ENCODE results near the gene AMH. TPM values are rescaled to one million over a fixed set of nuclear protein-coding genes. Genes with fewer than 3 reads are reported as not detected.

AMH gene
- total and polyA plus RNA-seq, 2 of the 13 experiments (the other 11 are each of a cell fraction or from before 2014, with no cell fraction given): 0.03 to 0.18 TPM

GRCh38 chr19:2212861-2213711, 36.0 kb upstream of the AMH start (continued):
- TF ChIP-seq GLMP (CRISPR knock-in tag; IDR thresholded peaks at IDR 0.05; ENCODE audit: borderline replicate concordance) (no peak), ZFP41 (CRISPR knock-in tag; IDR thresholded peaks at IDR 0.05; ENCODE audit: borderline replicate concordance) (peak; percentile 89), RFX3 (CRISPR knock-in tag; IDR thresholded peaks at IDR 0.05) (no peak), SALL1 (CRISPR knock-in tag; IDR thresholded peaks at IDR 0.05) (peak; percentile 94), ATF2 (CRISPR knock-in tag; IDR thresholded peaks at IDR 0.05) (peak; percentile 80), DBP (CRISPR knock-in tag; IDR thresholded peaks at IDR 0.05; ENCODE audit: not compliant biosample characterization) (peak; percentile 70), SNAPC2 (CRISPR knock-in tag; IDR thresholded peaks at IDR 0.05) (peak; percentile 79; the same call in 1 of the 2 replicates), LBX2 (CRISPR knock-in tag; IDR thresholded peaks at IDR 0.05; ENCODE audit: borderline replicate concordance) (peak; percentile 30; the same call in 1 of the 2 replicates), REXO4 (CRISPR knock-in tag; IDR thresholded peaks at IDR 0.05; ENCODE audit: borderline replicate concordance) (peak; percentile 81; the same call in 1 of the 2 replicates), ZNF205 (CRISPR knock-in tag; IDR thresholded peaks at IDR 0.05) (peak; percentile 55; the same call in 1 of the 2 replicates), TFE3 (CRISPR knock-in tag; IDR thresholded peaks at IDR 0.05) (peak; percentile 85), ZSCAN5A (CRISPR knock-in tag; IDR thresholded peaks at IDR 0.05; ENCODE audit: borderline replicate concordance) (peak; percentile 66; the same call in 1 of the 2 replicates), DR1 (CRISPR knock-in tag; IDR thresholded peaks at IDR 0.05) (peak; percentile 52; the same call in 1 of the 2 replicates), ZNF367 (CRISPR knock-in tag; IDR thresholded peaks at IDR 0.05; ENCODE audit: borderline replicate concordance) (peak; percentile 89), CEBPB (IDR thresholded peaks at IDR 0.05; ENCODE audit: borderline replicate concordance, low read depth, low read length) (no peak), ZNF674 (CRISPR knock-in tag; IDR thresholded peaks at IDR 0.05; ENCODE audit: low read depth) (no peak), ZNF33B (CRISPR knock-in tag; IDR thresholded peaks at IDR 0.05) (peak; percentile 80; the same call in 1 of the 2 replicates), ARNTL (CRISPR knock-in tag; IDR thresholded peaks at IDR 0.05) (peak; percentile 85), RCOR2 (CRISPR knock-in tag; IDR thresholded peaks at IDR 0.05) (0 out of 2 replicates have a peak, but pooled peaks have one; percentile 22), IKZF4 (CRISPR knock-in tag; IDR thresholded peaks at IDR 0.05; ENCODE audit: borderline replicate concordance, low read depth, not compliant biosample characterization) (peak; percentile 40)

Measured in HepG2 (cell line).